ENCODE results near the gene NOL9.

The NOL9 gene

DNA sequence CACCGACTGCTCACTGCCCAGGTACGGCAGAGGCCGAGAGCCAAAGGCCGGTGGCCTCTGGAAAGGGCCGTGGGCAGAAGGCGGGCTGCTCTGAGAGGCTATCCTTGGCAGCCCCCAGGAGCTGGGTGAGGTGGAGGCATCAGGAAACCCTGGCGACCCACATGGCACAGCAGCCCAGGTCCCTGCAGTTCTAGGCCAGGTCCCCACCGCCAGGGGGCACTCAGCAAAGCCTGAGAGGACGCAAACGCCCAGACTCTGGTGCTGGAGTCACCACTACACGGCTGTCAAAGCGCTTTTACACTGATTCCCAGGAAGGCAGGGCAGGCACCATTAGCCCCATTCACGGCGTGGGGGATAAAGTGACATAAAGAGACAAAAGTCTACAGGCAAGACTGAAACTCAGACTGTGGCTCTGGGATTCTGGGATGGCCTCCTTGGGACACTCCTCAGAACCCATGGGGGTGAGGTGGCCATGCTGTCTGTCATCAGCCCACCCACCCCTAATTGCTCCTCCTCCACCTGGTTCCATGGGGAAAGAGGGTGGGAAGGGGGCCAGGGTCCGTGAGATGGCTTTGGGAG lies 67.8 kb downstream of the NOL9 start:
- DNase-seq = peak; percentile 68 to 92

- no peak for DNase-seq
These were observed 68.9 kb downstream of the NOL9 start for GRCh38 chr1:6485168-6486101.

GRCh38 chr1:6484826-6485167 lies 69.5 kb downstream of the NOL9 start:
- no peak for DNase-seq

GRCh38 chr1:6483761-6484117 lies 70.6 kb downstream of the NOL9 start:
- no peak for DNase-seq

GRCh38 chr1:6483017-6483760 lies 71.1 kb downstream of the NOL9 start:
- DNase-seq = no peak

GRCh38 chr1:6481820-6482219 lies 72.5 kb downstream of the NOL9 start:
- DNase-seq = no peak

DNA sequence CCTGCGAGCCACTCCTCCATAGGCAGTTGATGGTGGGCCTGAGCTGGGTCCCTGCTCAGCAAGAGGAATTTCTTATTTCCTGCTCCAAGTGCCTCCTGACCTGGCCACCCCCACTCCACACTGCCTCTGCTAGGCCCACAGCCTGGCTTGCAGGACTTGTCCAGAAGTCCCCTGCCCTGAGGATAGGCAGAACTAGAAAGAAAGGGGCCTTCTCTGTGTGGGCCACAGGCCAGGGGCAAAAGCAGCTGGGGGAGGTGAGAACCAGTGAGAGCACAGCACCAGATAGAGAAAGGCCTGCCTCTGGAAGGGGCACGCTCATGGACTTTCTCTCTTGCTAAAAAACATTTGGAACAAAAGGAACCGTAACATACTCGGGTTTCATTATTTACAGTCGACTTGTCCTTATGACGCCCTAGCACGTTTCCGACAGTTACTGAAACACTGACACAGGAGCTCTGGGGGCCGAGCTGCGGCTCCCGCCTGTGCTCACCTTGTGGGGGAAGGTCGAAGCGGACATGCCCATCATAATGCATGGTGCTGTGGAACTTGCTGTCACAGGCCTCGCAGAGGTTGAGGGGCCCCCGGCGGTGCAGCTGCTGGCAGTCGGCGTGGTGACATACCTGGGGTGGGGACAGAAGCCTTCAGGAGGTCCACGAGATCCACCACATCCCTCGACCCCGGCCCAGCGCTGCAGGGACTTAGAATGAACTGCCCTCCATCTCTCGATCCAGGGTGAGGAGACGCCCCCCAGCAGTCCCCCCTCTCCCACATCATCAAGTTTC lies 77.1 kb downstream of the NOL9 start:
- DNase-seq = no peak

DNA sequence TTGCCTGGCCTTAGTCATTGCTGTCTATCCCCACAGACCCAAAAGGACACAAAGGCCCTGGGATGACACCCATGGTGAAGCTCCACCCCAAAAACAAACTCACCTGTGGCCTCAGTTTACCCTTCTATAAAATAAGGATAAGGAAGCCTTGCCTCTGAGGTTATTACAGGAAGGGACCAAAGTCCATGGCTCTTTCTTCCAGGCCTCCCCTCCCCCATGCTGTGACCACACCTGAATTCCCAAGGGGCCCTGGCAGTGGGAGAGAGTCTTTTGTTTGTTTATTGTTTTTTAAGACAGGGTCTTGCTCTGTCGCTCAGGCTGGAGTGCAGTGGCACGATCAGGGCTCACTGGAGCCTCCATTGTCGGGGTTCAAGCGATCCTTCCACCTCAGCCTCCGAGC lies 77.8 kb downstream of the NOL9 start:
- no peak for DNase-seq

- peak in 1 of 2 donors; percentile 74 for DNase-seq
These were observed 78.8 kb downstream of the NOL9 start for GRCh38 chr1:6475381-6476133.

GRCh38 chr1:6474815-6475282 lies 79.5 kb downstream of the NOL9 start:
- no peak for DNase-seq

DNA sequence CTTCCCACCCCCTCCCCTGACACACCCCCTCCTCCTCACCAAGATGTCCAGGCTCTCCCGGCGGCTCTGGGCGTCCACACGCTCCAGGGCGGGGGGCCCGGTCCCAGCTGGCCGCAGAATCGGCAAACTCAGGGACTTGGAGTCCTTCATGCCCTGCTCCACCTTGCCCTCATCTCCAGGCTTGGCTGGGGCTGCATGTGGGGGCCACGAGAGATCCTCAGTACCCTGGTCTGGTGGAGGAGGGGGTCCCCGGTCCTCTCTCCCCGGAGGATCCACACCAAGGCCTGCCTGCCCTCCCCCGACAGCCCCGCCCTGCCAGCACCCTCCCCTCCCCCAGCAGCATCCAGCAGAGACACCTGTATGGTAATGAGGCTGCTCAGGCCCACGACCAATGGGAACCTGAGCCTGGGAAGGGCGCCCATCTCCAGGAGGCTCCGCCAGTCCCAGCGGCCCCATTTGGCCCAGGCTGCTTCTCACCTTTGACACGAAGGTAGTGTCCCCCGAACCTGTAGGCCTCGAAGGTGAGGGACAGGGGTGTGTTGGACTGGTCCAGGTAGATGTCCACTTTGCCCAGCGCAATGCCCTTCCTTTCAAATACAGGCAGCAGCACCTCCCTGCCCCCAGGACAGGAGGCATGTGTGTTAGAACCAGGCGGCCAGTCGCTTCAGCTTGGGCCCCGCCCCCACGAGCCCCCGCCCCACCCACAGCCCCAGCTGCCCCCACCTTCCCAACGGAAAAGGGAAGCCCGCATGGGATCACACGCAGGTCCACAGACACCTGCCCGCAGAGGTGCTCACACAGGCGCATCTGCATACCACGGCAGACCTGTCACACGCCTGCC lies 80.1 kb downstream of the NOL9 start:
- no peak for DNase-seq

- DNase-seq = no peak
These were observed 81.2 kb downstream of the NOL9 start for GRCh38 chr1:6473156-6473555.

GRCh38 chr1:6472391-6472790 lies 81.9 kb downstream of the NOL9 start:
- no peak for DNase-seq

DNA sequence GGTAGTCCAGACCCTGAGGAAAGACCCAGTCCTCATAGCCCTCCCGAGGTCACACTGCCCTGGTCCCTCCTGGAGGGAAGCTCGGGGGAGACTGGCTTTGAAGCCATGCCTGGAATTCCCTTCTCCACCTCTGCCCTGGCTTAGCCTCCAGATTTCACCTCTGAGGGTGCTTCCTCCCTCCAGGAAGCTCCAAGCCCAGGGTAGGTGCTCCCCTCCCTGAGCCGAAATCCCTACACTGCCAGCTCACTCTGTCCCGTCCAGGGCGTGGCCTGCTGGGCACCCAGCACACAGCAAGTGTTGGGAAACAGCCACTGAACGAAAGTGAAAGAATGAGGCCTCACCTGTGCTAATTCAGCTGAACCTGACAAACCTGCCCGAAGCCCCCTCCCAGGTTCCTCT lies 82.3 kb downstream of the NOL9 start:
- no peak for DNase-seq

Data from inflammatory macrophage treated with lipopolysaccharide for 1 hour (primary cell).